Cortex of kidney (tissue), 1 donor: Measurements from ENCODE around the gene ARMC6.
"Not testable (repeated sequence)": the region's sequence is repeated elsewhere in the genome, so short reads cannot be mapped to it uniquely, and the experiment has no call there.

Experiments used
- DNase-seq: peaks from one replicate; lab custom pipeline; 2025; lab: John Stamatoyannopoulos, UW

ARMC6 gene

GRCh38 chr19:19077103-19077502 is 43.7 kb downstream of the ARMC6 start:
- no peak for DNase-seq

GRCh38 chr19:19078801-19079200 is 45.4 kb downstream of the ARMC6 start:
- DNase-seq = no peak

GRCh38 chr19:19079571-19079970 is 46.2 kb downstream of the ARMC6 start:
- no peak for DNase-seq

- DNase-seq = no peak
Observed at GRCh38 chr19:19081642-19082151, 48.3 kb downstream of the ARMC6 start.

GRCh38 chr19:19083413-19084178 is 50.2 kb downstream of the ARMC6 start:
- DNase-seq = no peak

- no peak for DNase-seq
Observed at GRCh38 chr19:19087676-19088075, 54.3 kb downstream of the ARMC6 start.

GRCh38 chr19:19094513-19094912 is 61.1 kb downstream of the ARMC6 start:
- DNase-seq = no peak

- DNase-seq = no peak
Observed at GRCh38 chr19:19095691-19096090, 62.3 kb downstream of the ARMC6 start.

GRCh38 chr19:19096641-19097627 is 63.5 kb downstream of the ARMC6 start:
- no peak for DNase-seq

- DNase-seq = no peak
Observed at GRCh38 chr19:19098084-19098702, 64.8 kb downstream of the ARMC6 start.

GRCh38 chr19:19098703-19099632 is 65.6 kb downstream of the ARMC6 start:
- DNase-seq = no peak

GRCh38 chr19:19101540-19101939 is 68.1 kb downstream of the ARMC6 start:
- DNase-seq = no peak

GRCh38 chr19:19102566-19102965 is 69.2 kb downstream of the ARMC6 start:
- not testable (repeated sequence) for DNase-seq

GRCh38 chr19:19103167-19103566 is 69.8 kb downstream of the ARMC6 start:
- DNase-seq = no peak

- DNase-seq = no peak
Observed at GRCh38 chr19:19105365-19106055, 72.1 kb downstream of the ARMC6 start.

- DNase-seq = no peak
Observed at GRCh38 chr19:19106056-19106551, 72.7 kb downstream of the ARMC6 start.

GRCh38 chr19:19106938-19107337 is 73.5 kb downstream of the ARMC6 start:
- not testable (repeated sequence) for DNase-seq

- DNase-seq = no peak
Observed at GRCh38 chr19:19107654-19108053, 74.3 kb downstream of the ARMC6 start.
